Activated naive CD4-positive, alpha-beta T cell treated with anti-CD3 and anti-CD28 coated beads for 36 hours (primary cell): ENCODE measurements around the gene DIRAS2. TPM values are rescaled to one million over a fixed set of nuclear protein-coding genes. Genes with fewer than 3 reads are reported as not detected.

Source experiments
- total RNA-seq, 2 experiments: library from RNA; stranded (reverse); gene quantifications; one replicate each; pipeline ENCODE4 v1.2.3, GENCODE V29; 2021

Gene DIRAS2
- total RNA-seq, 2 experiments from 2014 or later: not detected

Other genes starting within 250 kb of the DIRAS2 start
- gene SYK, start 159.0 kb upstream of the DIRAS2 start, total RNA-seq: under 1 TPM; 0.07 to 0.19 TPM